ENCODE results near the gene MLF2. TPM values are rescaled to one million over a fixed set of nuclear protein-coding genes. Genes with fewer than 3 reads are reported as not detected.
A peak's percentile ranks its signal among the peaks of the same experiment; 100 is the strongest.

MLF2 gene
- total and polyA plus RNA-seq, 9 of the 15 experiments (the other 6 are each of a cell fraction or from before 2014, with no cell fraction given): 11.4 to 190 (median 139) TPM

- TF ChIP-seq USF2 (CRISPR knock-in tag; IDR thresholded peaks at IDR 0.05): no peak
- TF ChIP-seq TAF15 (IDR thresholded peaks at IDR 0.05; ENCODE audit: low read depth, low read length): no peak
- TF ChIP-seq ZNF384 (IDR thresholded peaks at IDR 0.05; ENCODE audit: low read depth, low read length): no peak
- no peak for TF ChIP-seq CUX1 (CRISPR knock-in tag; IDR thresholded peaks at IDR 0.05)
- TF ChIP-seq ZFP36 (IDR thresholded peaks at IDR 0.05; ENCODE audit: low read depth, low read length, partially characterized antibody): no peak
- peak; percentile 32; the same call in 1 of the 2 replicates for TF ChIP-seq ATF2 (CRISPR knock-in tag; IDR thresholded peaks at IDR 0.05)
- TF ChIP-seq SIN3A (IDR thresholded peaks at IDR 0.05; ENCODE audit: borderline replicate concordance in 2 of 2, control insufficient read depth in 1 of 2, low read depth in 2 of 2, low read length in 2 of 2): peak; percentile 13 to 68; a peak in 1 of 4 replicates
- no peak for TF ChIP-seq ETV6 (IDR thresholded peaks at IDR 0.05; ENCODE audit: borderline replicate concordance in 1 of 2, low read depth in 2 of 2, low read length in 1 of 2)
- TF ChIP-seq ETV6 (CRISPR knock-in tag; IDR thresholded peaks at IDR 0.05; ENCODE audit: borderline replicate concordance): no peak
- no peak for TF ChIP-seq NFXL1 (CRISPR knock-in tag; IDR thresholded peaks at IDR 0.05)
- no peak for TF ChIP-seq SREBF2 (CRISPR knock-in tag; IDR thresholded peaks at IDR 0.05)
- TF ChIP-seq SRF (CRISPR knock-in tag; IDR thresholded peaks at IDR 0.05): peak in 1 of 2 experiments; percentile 66; a peak in 1 of 4 replicates
- TF ChIP-seq NEUROD1 (IDR thresholded peaks at IDR 0.05; ENCODE audit: borderline replicate concordance, low read depth, low read length, partially characterized antibody): peak; percentile 30
- TF ChIP-seq SAP30 (IDR thresholded peaks at IDR 0.05; ENCODE audit: borderline replicate concordance, insufficient read depth, low read depth, low read length, poor library complexity, severe bottlenecking): no peak
- no peak for TF ChIP-seq KDM1A (IDR thresholded peaks at IDR 0.05)
These were observed at the start of gene MLF2 (continued) for GRCh38 chr12:6752921-6753771.

All from K562 (cell line).